ENCODE data around the gene HIVEP2. TPM values are rescaled to one million over a fixed set of nuclear protein-coding genes. Genes with fewer than 3 reads are reported as not detected.
A peak's percentile ranks its signal among the peaks of the same experiment; 100 is the strongest.

The HIVEP2 gene
- polyA plus RNA-seq, 12 donors, result 16.2 to 37.5 (median 22.5) TPM; not detected in 1

- DNase-seq, result no peak
Measured at GRCh38 chr6:142892254-142893021, 52.5 kb downstream of the HIVEP2 start.

- DNase-seq, result no peak
Measured at GRCh38 chr6:142891454-142891853, 53.5 kb downstream of the HIVEP2 start.

GRCh38 chr6:142888456-142888855, 56.5 kb downstream of the HIVEP2 start:
- no peak for DNase-seq

- no peak for DNase-seq
Measured at GRCh38 chr6:142887517-142887916, 57.5 kb downstream of the HIVEP2 start.

- DNase-seq, result no peak
Measured at GRCh38 chr6:142886431-142887170, 58.4 kb downstream of the HIVEP2 start.

- peak; percentile 55 for DNase-seq
Measured at GRCh38 chr6:142885182-142885867, 59.7 kb downstream of the HIVEP2 start.

GRCh38 chr6:142884214-142885035, 60.6 kb downstream of the HIVEP2 start:
- DNase-seq, result no peak

- no peak for DNase-seq
Measured at GRCh38 chr6:142883011-142883410, 62.0 kb downstream of the HIVEP2 start.

GRCh38 chr6:142881761-142882160, 63.2 kb downstream of the HIVEP2 start:
- no peak for DNase-seq

- no peak for DNase-seq
Measured at GRCh38 chr6:142881290-142881689, 63.7 kb downstream of the HIVEP2 start.

- DNase-seq, result no peak
Measured at GRCh38 chr6:142880201-142880600, 64.8 kb downstream of the HIVEP2 start.

- DNase-seq, result no peak
Measured at GRCh38 chr6:142879527-142879926, 65.4 kb downstream of the HIVEP2 start.

- no peak for DNase-seq
Measured at GRCh38 chr6:142879076-142879475, 65.9 kb downstream of the HIVEP2 start.

- DNase-seq, result no peak
Measured at GRCh38 chr6:142878407-142878806, 66.6 kb downstream of the HIVEP2 start.

GRCh38 chr6:142874676-142875075, 70.3 kb downstream of the HIVEP2 start:
- DNase-seq, result no peak

- no peak for DNase-seq
Measured at GRCh38 chr6:142872376-142872775, 72.6 kb downstream of the HIVEP2 start.

- DNase-seq, result no peak
Measured at GRCh38 chr6:142871910-142872331, 73.1 kb downstream of the HIVEP2 start.

- DNase-seq, result no peak
Measured at GRCh38 chr6:142870787-142871415, 74.1 kb downstream of the HIVEP2 start.

- DNase-seq, result no peak
Measured at GRCh38 chr6:142868917-142869316, 76.1 kb downstream of the HIVEP2 start.

- DNase-seq, result no peak
Measured at GRCh38 chr6:142867988-142868812, 76.8 kb downstream of the HIVEP2 start.

All from muscle of arm (tissue), 12 donors.